Esophagus muscularis mucosa (tissue), 3 donors: ENCODE results near the gene CXCR4.

ENCODE experiments used
- POLR2AphosphoS5 ChIP-seq, 2 donors: sonication (generic); formaldehyde crosslinking; IDR thresholded peaks; one replicate each; pipeline ENCODE4 v1.6.1; 2017; ENCODE audit warnings: antibody characterized with exemption in 2 of 2
- TF ChIP-seq, protein P1 (sequence below), 3 experiments: fragments of 200-600 bp in 2 of 3; fragments of 450-650 bp in 1 of 3; sonication (generic) in 2 of 3; IDR thresholded peaks; one replicate each; pipeline ENCODE4 v1.5.1; 2017 to 2019; ENCODE audit warnings: antibody characterized with exemption in 3 of 3, mild to moderate bottlenecking in 2 of 3, moderate library complexity in 1 of 3

DNA sequence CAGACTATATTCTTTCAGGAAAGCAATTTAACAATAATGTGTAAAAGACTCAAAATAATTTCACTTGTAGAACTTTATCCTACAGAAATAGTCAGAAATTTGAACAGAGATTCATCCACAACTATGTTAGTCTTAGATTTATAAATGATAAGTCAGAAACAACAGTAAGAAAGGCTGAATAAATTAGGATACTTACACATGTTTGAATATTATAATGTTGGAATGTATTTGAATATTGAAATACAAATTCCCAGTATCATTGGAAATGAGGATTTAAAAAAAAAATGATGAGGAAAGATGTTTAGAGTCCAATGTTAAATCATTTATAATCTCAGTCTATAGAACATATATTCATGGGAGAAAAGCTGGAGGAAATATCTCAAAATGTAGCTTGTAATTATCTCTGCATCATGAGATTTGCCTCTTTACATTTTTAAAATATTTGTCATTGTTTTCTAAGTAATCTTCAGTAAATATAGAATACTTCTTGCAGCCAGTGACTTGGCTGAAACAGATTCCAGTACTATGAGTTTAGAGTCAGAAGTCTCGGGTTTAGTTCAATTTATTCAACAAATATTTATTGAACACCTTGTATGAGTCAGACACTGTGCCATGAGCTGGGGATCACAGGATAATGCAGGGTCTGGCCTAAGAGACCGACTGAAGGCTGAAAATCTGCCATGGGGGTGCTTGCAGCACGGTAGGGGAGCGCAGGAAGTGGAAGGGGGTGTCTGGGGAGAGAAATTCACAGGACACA lies 32.3 kb downstream of the CXCR4 start:
- TF ChIP-seq POLR2AphosphoS5 (IDR thresholded peaks at IDR 0.05), result no peak
- TF ChIP-seq, protein P1, sequence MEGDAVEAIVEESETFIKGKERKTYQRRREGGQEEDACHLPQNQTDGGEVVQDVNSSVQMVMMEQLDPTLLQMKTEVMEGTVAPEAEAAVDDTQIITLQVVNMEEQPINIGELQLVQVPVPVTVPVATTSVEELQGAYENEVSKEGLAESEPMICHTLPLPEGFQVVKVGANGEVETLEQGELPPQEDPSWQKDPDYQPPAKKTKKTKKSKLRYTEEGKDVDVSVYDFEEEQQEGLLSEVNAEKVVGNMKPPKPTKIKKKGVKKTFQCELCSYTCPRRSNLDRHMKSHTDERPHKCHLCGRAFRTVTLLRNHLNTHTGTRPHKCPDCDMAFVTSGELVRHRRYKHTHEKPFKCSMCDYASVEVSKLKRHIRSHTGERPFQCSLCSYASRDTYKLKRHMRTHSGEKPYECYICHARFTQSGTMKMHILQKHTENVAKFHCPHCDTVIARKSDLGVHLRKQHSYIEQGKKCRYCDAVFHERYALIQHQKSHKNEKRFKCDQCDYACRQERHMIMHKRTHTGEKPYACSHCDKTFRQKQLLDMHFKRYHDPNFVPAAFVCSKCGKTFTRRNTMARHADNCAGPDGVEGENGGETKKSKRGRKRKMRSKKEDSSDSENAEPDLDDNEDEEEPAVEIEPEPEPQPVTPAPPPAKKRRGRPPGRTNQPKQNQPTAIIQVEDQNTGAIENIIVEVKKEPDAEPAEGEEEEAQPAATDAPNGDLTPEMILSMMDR (IDR thresholded peaks at IDR 0.05), result no peak
